Stimulated activated CD4-positive, alpha-beta T cell treated with anti-CD3 and anti-CD28 coated beads, Interleukin-4, amount 100 ng/mL, for 1 hour (primary cell): ENCODE measurements around the gene OSBPL10.

Source experiments
- DNase-seq: peaks from one replicate; pipeline ENCODE4 v3.0.0-alpha.2; 2020

OSBPL10 gene

GRCh38 chr3:31639828-31640227 is 341.2 kb downstream of the OSBPL10 start:
- DNase-seq = no peak

- no peak for DNase-seq
Measured at GRCh38 chr3:31636694-31637442, 344.2 kb downstream of the OSBPL10 start.

GRCh38 chr3:31636049-31636448 is 345.0 kb downstream of the OSBPL10 start:
- no peak for DNase-seq

- no peak for DNase-seq
Measured at GRCh38 chr3:31635545-31635944, 345.5 kb downstream of the OSBPL10 start.

GRCh38 chr3:31634476-31634875 is 346.6 kb downstream of the OSBPL10 start:
- DNase-seq = no peak

GRCh38 chr3:31629054-31629453 is 352.0 kb downstream of the OSBPL10 start:
- DNase-seq = no peak

- DNase-seq = no peak
Measured at GRCh38 chr3:31625358-31625757, 355.7 kb downstream of the OSBPL10 start.

- DNase-seq = no peak
Measured at GRCh38 chr3:31624083-31624709, 356.9 kb downstream of the OSBPL10 start.

GRCh38 chr3:31622636-31623288 is 358.3 kb downstream of the OSBPL10 start:
- DNase-seq = no peak

GRCh38 chr3:31621314-31621713 is 359.7 kb downstream of the OSBPL10 start:
- no peak for DNase-seq

GRCh38 chr3:31620656-31621055 is 360.4 kb downstream of the OSBPL10 start:
- DNase-seq = no peak

GRCh38 chr3:31616711-31617110 is 364.4 kb downstream of the OSBPL10 start:
- DNase-seq = no peak

- DNase-seq = no peak
Measured at GRCh38 chr3:31615071-31615875, 365.8 kb downstream of the OSBPL10 start.

GRCh38 chr3:31614162-31614921 is 366.7 kb downstream of the OSBPL10 start:
- DNase-seq = no peak

- no peak for DNase-seq
Measured at GRCh38 chr3:31613654-31614053, 367.4 kb downstream of the OSBPL10 start.

- no peak for DNase-seq
Measured at GRCh38 chr3:31613177-31613576, 367.9 kb downstream of the OSBPL10 start.
